CD4-positive, alpha-beta T cell treated with Interleukin-4 for 1 hour (primary cell): ENCODE measurements around the gene ANKDD1A.

Experiments used
- DNase-seq, 2 donors: peaks; one replicate each; pipeline ENCODE4 v3.0.0-alpha.2; 2020 to 2022

Gene ANKDD1A

DNA sequence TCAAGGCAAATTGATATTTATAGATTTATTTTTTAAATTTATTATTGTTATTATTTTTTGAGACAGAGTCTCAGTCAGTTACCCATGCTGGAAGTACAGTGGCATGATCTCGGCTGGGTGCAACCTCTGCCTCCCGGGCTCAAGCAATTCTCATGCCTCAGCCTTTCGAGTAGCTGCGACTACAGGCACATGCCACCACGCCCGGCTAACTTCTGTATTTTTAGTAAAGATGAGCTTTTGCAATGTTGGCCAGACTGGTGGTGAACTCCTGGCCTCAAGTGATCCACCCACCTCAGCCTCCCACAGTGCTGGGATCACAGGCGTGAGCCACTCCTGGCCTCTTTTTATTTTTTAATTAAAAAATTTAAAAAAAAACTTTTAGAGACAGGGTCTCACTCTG lies 59.0 kb downstream of the ANKDD1A start:
- DNase-seq, result no peak

DNA sequence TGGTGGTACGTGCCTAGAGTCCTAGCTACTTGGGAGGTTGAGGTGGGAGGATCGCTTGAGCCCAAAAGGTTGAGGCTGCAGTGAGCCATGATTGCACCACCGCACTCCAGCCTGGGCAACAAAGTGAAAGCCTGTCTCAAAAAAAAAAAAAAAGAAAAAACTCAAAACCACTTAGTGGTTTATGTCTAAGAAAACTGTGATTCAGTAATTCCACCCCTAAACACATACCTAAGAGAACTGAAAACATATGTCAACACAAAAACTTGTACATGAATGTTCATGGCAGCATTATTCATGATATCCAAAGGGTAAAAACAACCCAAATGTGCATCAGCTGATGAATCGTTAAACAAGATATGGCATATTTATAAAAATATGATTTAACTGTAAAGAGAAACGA lies 63.7 kb downstream of the ANKDD1A start:
- no peak for DNase-seq

DNA sequence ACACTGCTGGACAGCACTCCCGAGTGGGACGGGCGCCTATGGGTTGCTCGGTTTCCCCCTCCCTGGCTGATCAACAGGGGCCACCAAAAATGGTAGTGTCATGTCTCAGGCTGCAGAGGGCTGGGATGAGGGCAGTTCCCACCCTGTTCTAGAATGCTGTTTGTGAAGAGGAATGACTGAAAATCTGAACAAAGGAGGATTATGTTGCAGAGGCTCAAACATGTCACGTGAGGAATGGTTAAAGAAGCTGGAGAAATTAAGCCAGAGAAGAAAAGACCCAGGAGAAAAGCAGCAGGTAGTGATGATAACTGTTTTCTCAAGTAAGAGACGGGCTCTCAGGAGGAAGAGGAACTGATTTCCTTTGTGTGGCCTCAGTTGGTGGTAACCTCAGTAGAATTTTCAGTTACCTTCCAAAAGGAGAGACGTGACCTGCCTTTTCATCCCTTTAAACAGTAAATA lies 67.6 kb downstream of the ANKDD1A start:
- DNase-seq, result no peak

DNA sequence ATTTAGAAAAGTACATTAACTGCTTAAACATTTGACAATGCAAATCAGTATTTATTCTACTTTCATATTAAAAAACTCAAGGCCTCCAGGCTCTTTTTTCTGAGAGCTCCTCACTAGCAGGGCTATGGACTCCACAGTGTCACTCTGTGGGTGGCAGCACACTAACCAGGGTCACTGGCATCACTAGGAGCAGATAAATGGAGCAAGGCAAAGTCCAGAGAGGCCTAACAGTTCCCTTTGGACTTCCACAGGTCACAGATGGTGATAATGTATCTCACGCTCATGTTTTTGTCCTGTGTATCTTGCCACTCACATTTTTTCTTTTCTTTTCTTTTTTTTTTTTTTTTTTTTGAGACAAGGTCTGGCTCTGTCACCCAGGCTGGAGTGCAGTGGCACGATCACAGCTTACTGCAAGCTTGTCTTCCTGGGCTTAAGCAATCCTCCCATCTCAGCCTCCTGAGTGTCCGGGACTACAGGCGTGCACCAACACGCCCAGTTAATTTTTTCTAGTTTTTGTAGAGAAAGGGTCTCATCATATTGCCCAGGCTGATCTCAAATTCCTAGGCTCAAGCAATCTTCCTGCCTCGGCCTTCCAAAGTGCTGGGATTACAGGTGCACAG lies 70.2 kb downstream of the ANKDD1A start:
- no peak for DNase-seq

DNA sequence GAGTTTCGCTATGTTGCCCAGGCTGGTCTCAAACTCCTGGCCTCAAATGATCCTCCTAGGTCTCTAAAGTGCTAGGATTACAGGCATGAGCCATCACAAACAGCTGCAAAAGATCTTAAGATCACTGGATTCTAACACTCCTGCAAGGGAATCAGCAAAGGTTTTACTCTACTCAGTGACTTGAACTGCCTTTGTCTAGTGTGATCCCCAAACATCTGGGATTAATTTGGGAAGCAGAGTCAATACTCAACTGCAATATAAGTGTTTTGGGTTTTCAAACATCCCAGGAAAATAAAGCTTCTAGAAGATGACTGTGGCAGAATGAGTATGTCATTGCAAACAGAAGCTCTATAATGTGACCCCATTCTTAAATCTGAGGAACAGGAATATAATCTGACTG lies 70.8 kb downstream of the ANKDD1A start:
- DNase-seq, result no peak

DNA sequence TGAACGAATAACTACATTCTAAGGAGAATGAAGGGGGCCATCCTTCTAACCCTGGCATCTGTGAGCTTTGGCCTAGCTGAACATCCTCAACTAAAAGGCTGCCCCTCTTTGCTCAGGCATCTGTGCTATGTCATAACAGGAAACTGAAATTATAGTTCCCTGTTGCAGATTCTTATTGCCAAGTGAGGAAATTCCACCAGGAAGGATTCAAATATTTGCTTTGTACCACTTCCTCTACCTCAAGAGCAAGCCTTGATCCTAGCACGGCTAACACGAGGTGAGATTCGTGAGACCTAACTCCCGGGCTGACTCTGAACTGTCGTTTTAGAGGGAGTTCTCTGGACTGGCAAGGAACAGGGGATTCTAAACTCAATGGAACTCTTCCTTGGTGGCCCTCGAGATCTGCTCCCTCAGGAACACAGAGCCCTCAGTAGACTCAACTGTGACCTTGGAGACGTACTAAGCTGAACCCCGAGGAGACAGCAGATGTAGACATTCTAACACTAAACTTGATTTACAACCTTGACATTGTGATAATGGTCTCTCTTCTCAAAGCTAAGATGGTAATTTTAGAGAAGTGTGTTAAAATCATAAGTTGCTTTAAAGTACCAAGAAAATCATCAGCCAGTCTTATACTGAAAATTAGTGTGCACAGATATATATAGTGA lies 73.8 kb downstream of the ANKDD1A start:
- no peak for DNase-seq

DNA sequence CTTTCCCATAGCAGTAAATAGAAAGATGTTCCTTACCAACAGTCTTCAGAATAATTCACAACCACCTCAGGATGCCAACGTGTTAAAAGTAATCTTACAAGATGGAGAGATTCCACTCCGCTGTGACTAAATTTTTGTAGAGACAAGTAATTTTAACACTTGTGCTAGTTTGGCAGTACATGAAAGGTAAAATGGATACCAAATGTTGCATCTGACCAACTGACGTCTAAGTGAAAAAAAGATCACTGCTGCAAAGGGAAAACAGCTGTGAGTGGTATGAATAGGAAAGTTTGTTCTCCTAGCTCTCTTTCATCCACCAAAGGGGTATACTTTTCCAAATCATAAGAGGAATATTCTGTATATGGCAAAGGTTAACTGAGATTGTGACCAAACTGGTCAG lies 75.4 kb downstream of the ANKDD1A start:
- DNase-seq, result no peak

DNA sequence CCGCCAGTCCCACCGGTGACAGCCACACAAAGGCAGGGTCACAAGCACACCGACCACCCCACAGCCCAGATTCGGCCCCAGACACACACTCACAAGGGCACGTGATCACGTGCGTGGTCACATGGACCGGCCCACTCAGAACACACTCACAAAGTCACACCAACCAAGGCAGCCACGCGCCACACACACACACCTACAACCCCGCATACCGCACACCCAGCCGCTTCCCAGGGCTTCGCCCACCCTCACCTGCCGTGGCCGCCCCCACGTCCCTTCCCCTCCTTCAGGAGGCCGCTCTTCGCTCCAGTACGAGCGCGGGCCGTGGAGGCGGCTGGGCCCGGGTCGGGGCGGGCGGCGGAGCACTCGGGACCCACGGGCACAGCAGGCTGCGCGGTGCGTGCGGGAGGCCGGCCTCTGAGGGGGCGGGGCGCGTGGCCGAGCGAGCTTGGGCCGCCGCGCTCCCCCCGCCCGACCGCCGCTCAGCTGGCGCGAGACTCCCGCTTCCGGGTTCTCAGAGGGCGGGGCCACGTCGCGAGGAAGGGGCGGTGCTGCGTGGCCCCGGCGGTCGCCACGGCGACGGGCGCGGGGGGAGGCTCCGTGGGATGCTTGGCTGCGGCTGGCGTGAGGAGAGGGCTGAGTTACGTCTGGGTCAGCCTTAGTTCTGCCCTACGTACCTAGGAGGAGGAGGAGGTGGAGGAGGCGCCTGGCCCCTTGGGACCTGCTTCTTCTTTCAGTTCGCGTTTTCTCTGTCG lies 77.9 kb downstream of the ANKDD1A start, which contains the start of gene SPG21:
SPG21 (minus strand) TSS at position 499 of the 752 bp plus-strand sequence. CDS start 6,345 bp downstream, outside the sequence.
- peak; percentile 92 to 93 for DNase-seq

DNA sequence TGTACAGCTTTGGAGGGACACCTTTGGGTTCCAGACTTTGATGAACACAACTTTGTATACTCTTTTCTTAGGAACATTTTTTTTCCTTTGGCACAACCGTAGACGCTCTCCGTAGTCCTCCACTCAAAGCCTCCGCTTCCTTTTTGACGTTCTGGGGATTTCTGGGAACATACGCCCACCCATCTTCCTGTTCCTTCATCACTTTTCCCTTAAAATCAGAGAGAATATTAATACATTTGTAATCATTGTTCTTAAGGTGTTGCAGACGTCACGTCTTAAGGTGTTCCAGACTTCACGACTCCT lies 78.4 kb downstream of the ANKDD1A start:
- no peak for DNase-seq

DNA sequence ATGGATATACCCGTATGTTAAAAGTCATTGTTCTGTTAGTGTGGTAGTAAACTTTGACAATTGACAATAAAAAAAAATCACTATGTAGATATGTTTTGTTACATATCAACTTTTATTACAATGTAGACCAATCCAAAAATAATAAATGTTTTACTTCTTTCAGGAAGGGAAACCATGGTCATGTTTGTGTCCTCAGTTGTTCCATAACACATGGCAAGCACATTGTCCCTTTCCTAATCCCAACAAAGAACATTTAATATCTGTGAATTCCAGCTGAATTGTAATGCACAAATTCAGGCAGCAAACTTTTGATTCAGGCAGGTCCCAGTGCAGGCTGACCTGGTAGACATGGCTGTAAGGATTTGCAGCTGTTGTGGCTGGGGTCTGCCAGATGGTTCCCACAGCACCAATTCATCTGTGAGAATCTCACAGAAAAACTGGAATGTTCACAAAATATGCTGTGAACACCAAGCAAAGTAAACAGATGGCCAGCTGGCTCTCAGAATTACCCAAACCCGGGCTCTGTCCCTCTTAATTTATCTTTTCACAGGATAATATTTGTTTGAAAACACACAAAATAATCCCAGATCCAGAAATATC lies 79.9 kb downstream of the ANKDD1A start:
- no peak for DNase-seq

DNA sequence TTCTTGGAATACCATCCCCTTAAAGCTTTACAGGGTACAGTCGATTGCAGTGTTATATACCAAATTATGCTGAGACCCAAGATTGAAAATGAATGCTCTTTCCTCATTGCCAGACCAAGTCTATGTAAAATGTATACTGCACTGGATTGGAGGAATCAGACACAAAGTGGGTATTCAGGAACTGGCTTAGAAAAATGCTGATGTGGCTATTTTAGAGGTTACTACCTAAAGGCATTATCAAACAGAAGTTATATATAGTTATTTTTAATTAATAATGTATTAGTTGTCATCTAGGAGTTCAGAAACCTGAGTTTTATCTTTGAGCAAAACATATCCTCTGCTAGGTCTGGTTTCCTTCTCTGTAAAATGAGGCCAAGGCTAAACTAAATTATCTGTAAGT lies 81.6 kb downstream of the ANKDD1A start:
- no peak for DNase-seq

DNA sequence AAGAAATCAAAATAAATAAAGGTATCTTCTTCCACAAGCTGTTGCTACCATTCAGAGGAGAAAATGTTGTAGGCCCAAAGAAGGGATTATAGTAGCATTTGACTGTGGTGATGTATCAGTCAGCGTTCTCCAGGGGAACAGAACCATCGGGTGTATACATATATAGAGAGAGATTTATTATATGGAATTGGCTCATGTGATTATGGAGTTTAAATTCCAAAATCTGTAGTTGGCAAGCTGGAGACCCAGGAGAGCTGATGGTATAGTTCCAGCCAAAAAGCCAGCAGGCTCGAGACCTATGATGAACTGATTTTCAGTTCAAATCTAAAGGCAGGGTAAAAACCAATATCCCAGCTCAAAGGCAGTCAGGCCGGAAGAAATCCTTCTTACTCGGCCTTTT lies 85.4 kb downstream of the ANKDD1A start:
- no peak for DNase-seq

DNA sequence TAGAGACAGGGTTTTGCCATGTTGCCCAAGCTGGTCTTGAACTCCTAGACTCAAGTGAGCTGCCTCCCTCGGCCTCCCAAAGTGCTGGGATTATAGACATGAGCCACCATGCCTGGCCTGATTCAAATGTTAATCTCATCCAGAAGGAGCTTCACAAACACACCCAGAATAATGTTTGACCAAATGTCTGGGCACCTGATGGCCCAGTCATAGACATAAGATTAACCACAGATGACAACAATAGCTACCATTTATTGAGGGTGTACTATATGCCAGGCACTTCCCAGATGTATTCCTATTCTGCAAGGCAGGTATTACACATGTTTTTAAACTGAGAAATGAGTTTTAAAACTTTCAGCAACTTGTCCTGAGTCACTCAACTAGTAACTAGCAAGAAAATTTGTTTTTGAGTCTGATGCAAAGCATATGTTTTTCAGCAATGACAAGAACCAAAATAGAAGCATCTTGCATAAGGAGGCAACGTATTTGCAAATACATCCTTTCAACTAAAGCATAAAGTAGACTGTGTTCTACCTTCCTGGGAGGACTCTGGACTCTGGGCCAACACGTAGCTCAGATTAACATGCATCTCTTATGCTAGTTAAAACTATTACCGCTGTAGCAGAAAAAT lies 86.2 kb downstream of the ANKDD1A start:
- no peak for DNase-seq

DNA sequence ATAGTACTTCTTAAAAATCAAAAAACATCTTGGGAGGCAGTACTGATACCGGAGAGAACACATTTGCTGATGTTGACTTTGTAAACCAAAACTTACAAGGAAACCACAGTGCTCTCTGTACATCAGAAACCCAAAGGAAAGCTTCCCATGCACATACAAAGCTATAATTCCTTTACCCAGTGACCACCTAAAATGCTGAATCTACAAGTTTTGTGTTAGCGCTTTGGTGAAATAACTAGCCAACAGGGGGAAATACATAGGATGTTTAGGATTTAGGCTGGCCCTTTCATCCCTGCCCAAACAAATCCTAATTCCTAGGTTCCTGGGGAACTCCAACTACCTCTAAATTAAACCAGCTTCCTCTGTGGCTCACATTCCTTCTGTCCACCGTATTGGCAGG lies 93.3 kb downstream of the ANKDD1A start:
- DNase-seq, result no peak

DNA sequence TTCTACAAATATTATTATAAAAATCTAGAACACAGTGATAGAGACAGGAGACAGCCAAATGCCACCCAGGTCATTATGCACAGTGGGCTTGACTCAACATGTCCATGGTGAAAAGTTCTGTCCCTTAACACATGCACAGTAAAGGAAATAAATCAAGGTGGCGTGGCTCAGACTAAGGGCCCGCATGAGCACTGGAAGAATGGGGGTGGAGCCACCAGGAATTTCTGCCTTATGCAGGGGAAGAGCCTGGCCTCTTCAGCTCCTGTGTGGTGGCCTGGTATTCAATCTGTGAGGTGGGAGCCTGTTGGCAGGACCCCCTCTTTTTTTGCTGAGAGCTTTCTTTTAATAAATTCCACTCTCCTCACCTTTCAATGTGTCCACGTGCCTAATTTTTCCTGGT lies 95.2 kb downstream of the ANKDD1A start:
- DNase-seq, result no peak
